ENCODE measurements around the gene NECAB3. TPM values are rescaled to one million over a fixed set of nuclear protein-coding genes. Genes with fewer than 3 reads are reported as not detected.

Gene NECAB3
- total and polyA plus RNA-seq, 2 of the 13 experiments (the other 11 are each of a cell fraction or from before 2014, with no cell fraction given), result 61.5 to 65.5 TPM

- peak; percentile 75; the same call in 1 of the 2 replicates for TF ChIP-seq ZNF275 (CRISPR knock-in tag; IDR thresholded peaks at IDR 0.05; ENCODE audit: borderline replicate concordance)
- TF ChIP-seq ZNF792 (CRISPR knock-in tag; IDR thresholded peaks at IDR 0.05), result no peak
- TF ChIP-seq ZNF136 (CRISPR knock-in tag; IDR thresholded peaks at IDR 0.05; ENCODE audit: low read depth), result 0 out of 2 replicates have a peak, but pooled peaks have one; percentile 76
- peak; percentile 60 for TF ChIP-seq TCF7 (IDR thresholded peaks at IDR 0.05; ENCODE audit: low read depth)
- TF ChIP-seq ZNF549 (CRISPR knock-in tag; IDR thresholded peaks at IDR 0.05), result no peak
- no peak for TF ChIP-seq SRSF9 (IDR thresholded peaks at IDR 0.05; ENCODE audit: borderline replicate concordance, insufficient read depth, low read depth, low read length, poor library complexity, severe bottlenecking)
- TF ChIP-seq ZXDC (CRISPR knock-in tag; IDR thresholded peaks at IDR 0.05), result 0 out of 2 replicates have a peak, but pooled peaks have one; percentile 45
- TF ChIP-seq ZNF770 (CRISPR knock-in tag; IDR thresholded peaks at IDR 0.05), result 0 out of 2 replicates have a peak, but pooled peaks have one; percentile 48
- peak; percentile 76; the same call in 1 of the 2 replicates for TF ChIP-seq ZNF563 (CRISPR knock-in tag; IDR thresholded peaks at IDR 0.05)
- peak; percentile 41 for TF ChIP-seq NFYB (CRISPR knock-in tag; IDR thresholded peaks at IDR 0.05)
- no peak; the same call in 1 of the 2 replicates for TF ChIP-seq ZNF569 (CRISPR knock-in tag; IDR thresholded peaks at IDR 0.05; ENCODE audit: borderline replicate concordance)
- no peak for TF ChIP-seq ZNF230 (CRISPR knock-in tag; IDR thresholded peaks at IDR 0.05)
- TF ChIP-seq ARHGAP35 (CRISPR knock-in tag; IDR thresholded peaks at IDR 0.05; ENCODE audit: borderline replicate concordance), result no peak
- TF ChIP-seq TRAFD1 (CRISPR knock-in tag; IDR thresholded peaks at IDR 0.05; ENCODE audit: borderline replicate concordance), result peak; percentile 79; the same call in 1 of the 2 replicates
- TF ChIP-seq IKZF5 (CRISPR knock-in tag; IDR thresholded peaks at IDR 0.05), result peak; percentile 81; the same call in 1 of the 2 replicates
- 0 out of 2 replicates have a peak, but pooled peaks have one; percentile 77 for TF ChIP-seq IRF9 (CRISPR knock-in tag; IDR thresholded peaks at IDR 0.05; ENCODE audit: borderline replicate concordance)
- peak; percentile 96 for TF ChIP-seq FOXO1 (CRISPR knock-in tag; IDR thresholded peaks at IDR 0.05)
Measured at GRCh38 chr20:33701629-33702450, 27.6 kb upstream of the NECAB3 start (continued).
